SK-N-SH treated with all-trans-retinoic acid at 6 μM for 48 hours (cell line): Measurements from ENCODE around the gene RRAD.

Experiments
- ATAC-seq: fragments of 200-7000 bp; cut with Tn5 transposase; 3 replicates; pipeline ENCODE4 v1.9.1; 2020; ENCODE audit warnings: mild to moderate bottlenecking, moderate library complexity
- ARNTL ChIP-seq: fragments of 450-650 bp; formaldehyde crosslinking; IDR thresholded peaks from 2 replicates; pipeline ENCODE4 v1.5.0; 2020; ENCODE audit warnings: low read depth, mild to moderate bottlenecking, moderate library complexity, borderline replicate concordance
- BACH2 ChIP-seq: fragments of 250-450 bp; sonication (Bioruptor Pico); IDR thresholded peaks from 2 replicates; pipeline ENCODE4 v1.9.0; 2021; ENCODE audit warnings: mild to moderate bottlenecking, borderline replicate concordance
- CSDC2 ChIP-seq: fragments of 250-450 bp; sonication (Bioruptor Pico); IDR thresholded peaks from 2 replicates; pipeline ENCODE4 v1.5.0; 2020; ENCODE audit warnings: mild to moderate bottlenecking, moderate library complexity
- GLIS3 ChIP-seq: fragments of 250-450 bp; sonication (Bioruptor Pico); IDR thresholded peaks from 2 replicates; pipeline ENCODE4 v1.5.0; 2020; ENCODE audit warnings: mild to moderate bottlenecking, moderate library complexity
- ISL1 ChIP-seq: fragments of 250-450 bp; sonication (Bioruptor Pico); IDR thresholded peaks from 2 replicates; pipeline ENCODE4 v2.1.2; 2022; ENCODE audit warnings: mild to moderate bottlenecking, moderate library complexity
- OSR1 ChIP-seq: fragments of 250-450 bp; sonication (Bioruptor Pico); IDR thresholded peaks from 2 replicates; pipeline ENCODE4 v1.8.0; 2022; ENCODE audit warnings: moderate library complexity, mild to moderate bottlenecking, inconsistent platforms
- PPARA ChIP-seq: fragments of 250-450 bp; sonication (Bioruptor Pico); IDR thresholded peaks from 2 replicates; pipeline ENCODE4 v1.5.0; 2020; ENCODE audit warnings: mild to moderate bottlenecking, borderline replicate concordance
- RARB ChIP-seq: fragments of 250-450 bp; sonication (Bioruptor Pico); IDR thresholded peaks from 2 replicates; pipeline ENCODE4 v1.8.0; 2021; ENCODE audit warnings: mild to moderate bottlenecking, moderate library complexity
- SNAI2 ChIP-seq: fragments of 250-450 bp; sonication (Bioruptor Pico); IDR thresholded peaks from 2 replicates; pipeline ENCODE4 v1.5.0; 2020; ENCODE audit warnings: mild to moderate bottlenecking, moderate library complexity
- TCF4 ChIP-seq: fragments of 250-450 bp; sonication (Bioruptor Pico); IDR thresholded peaks from 2 replicates; pipeline ENCODE4 v1.8.0; 2021; ENCODE audit warnings: mild to moderate bottlenecking, moderate library complexity, borderline replicate concordance
- TOX ChIP-seq: fragments of 250-450 bp; sonication (Bioruptor Pico); IDR thresholded peaks from 2 replicates; pipeline ENCODE4 v1.8.0; 2021; ENCODE audit warnings: mild to moderate bottlenecking, moderate library complexity, borderline replicate concordance
- ZC3H10 ChIP-seq: fragments of 250-450 bp; sonication (Bioruptor Pico); IDR thresholded peaks from 2 replicates; pipeline ENCODE4 v1.5.1; 2021; ENCODE audit warnings: mild to moderate bottlenecking, moderate library complexity
- ZFP3 ChIP-seq: fragments of 250-450 bp; sonication (Bioruptor Pico); IDR thresholded peaks from 2 replicates; pipeline ENCODE4 v1.5.0; 2020; ENCODE audit warnings: mild to moderate bottlenecking, moderate library complexity
- ZFP30 ChIP-seq: fragments of 450-650 bp; formaldehyde crosslinking; IDR thresholded peaks from 2 replicates; pipeline ENCODE4 v1.5.0; 2022; ENCODE audit warnings: mild to moderate bottlenecking, moderate library complexity
- ZNF565 ChIP-seq: fragments of 450-650 bp; formaldehyde crosslinking; conservative IDR thresholded peaks from 2 replicates; pipeline ENCODE4 v1.5.0; 2020; ENCODE audit warnings: low read depth, mild to moderate bottlenecking, moderate library complexity
- ZNF70 ChIP-seq: fragments of 450-650 bp; formaldehyde crosslinking; IDR thresholded peaks from 2 replicates; pipeline ENCODE4 v1.5.0; 2020; ENCODE audit warnings: mild to moderate bottlenecking, moderate library complexity
- ZNF8 ChIP-seq: fragments of 450-650 bp; formaldehyde crosslinking; IDR thresholded peaks from 2 replicates; pipeline ENCODE4 v1.5.0; 2020; ENCODE audit warnings: mild to moderate bottlenecking, moderate library complexity
- TF ChIP-seq, protein P1 (sequence below): fragments of 250-450 bp; sonication (Bioruptor Pico); IDR thresholded peaks from 2 replicates; pipeline ENCODE4 v1.5.0; 2020; ENCODE audit warnings: mild to moderate bottlenecking, moderate library complexity
- TF ChIP-seq, protein P2 (sequence below): fragments of 250-450 bp; sonication (Bioruptor Pico); IDR thresholded peaks from 2 replicates; pipeline ENCODE4 v1.8.0; 2020; ENCODE audit warnings: mild to moderate bottlenecking, moderate library complexity, borderline replicate concordance
- TF ChIP-seq, protein P3 (sequence below): fragments of 250-450 bp; sonication (Bioruptor Pico); IDR thresholded peaks from 2 replicates; pipeline ENCODE4 v1.8.0; 2021; ENCODE audit warnings: low read depth, mild to moderate bottlenecking, moderate library complexity, borderline replicate concordance
- TF ChIP-seq, protein P4 (sequence below): fragments of 250-450 bp; sonication (Bioruptor Pico); IDR thresholded peaks from 2 replicates; pipeline ENCODE4 v1.5.1; 2021; ENCODE audit warnings: mild to moderate bottlenecking, moderate library complexity
- TF ChIP-seq, protein P5 (sequence below): fragments of 250-450 bp; sonication (Bioruptor Pico); IDR thresholded peaks from 2 replicates; pipeline ENCODE4 v1.5.1; 2020; ENCODE audit warnings: low read depth, mild to moderate bottlenecking, moderate library complexity

Gene RRAD

DNA sequence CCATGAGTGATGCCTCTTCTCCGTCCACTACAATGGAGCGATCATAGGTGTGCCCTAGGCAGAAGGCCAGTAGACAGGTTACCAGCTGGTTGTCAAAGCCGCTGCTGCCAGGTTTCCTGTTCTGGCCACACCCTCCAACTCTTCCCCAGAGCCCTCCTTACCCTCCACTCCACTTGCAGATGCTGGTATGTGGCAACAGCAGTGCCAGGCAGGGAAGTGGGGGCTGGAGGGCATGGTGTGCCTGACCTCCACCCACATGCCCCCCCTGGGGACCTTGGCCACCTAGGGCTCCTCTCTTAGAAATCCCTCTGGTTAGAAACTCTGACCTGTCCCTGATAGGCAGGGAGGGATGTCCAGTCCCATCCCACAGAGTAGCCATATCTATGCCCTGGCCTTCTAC lies 1.5 kb downstream of the RRAD start:
- no peak for TF ChIP-seq ZFP3 (CRISPR knock-in tag)
- TF ChIP-seq BACH2 (CRISPR knock-in tag), result no peak
- TF ChIP-seq ZC3H10, result no peak
- TF ChIP-seq TCF4, result no peak
- no peak for TF ChIP-seq ZNF70 (CRISPR knock-in tag)
- no peak for TF ChIP-seq PPARA
- no peak for TF ChIP-seq SNAI2
- TF ChIP-seq, protein P1, sequence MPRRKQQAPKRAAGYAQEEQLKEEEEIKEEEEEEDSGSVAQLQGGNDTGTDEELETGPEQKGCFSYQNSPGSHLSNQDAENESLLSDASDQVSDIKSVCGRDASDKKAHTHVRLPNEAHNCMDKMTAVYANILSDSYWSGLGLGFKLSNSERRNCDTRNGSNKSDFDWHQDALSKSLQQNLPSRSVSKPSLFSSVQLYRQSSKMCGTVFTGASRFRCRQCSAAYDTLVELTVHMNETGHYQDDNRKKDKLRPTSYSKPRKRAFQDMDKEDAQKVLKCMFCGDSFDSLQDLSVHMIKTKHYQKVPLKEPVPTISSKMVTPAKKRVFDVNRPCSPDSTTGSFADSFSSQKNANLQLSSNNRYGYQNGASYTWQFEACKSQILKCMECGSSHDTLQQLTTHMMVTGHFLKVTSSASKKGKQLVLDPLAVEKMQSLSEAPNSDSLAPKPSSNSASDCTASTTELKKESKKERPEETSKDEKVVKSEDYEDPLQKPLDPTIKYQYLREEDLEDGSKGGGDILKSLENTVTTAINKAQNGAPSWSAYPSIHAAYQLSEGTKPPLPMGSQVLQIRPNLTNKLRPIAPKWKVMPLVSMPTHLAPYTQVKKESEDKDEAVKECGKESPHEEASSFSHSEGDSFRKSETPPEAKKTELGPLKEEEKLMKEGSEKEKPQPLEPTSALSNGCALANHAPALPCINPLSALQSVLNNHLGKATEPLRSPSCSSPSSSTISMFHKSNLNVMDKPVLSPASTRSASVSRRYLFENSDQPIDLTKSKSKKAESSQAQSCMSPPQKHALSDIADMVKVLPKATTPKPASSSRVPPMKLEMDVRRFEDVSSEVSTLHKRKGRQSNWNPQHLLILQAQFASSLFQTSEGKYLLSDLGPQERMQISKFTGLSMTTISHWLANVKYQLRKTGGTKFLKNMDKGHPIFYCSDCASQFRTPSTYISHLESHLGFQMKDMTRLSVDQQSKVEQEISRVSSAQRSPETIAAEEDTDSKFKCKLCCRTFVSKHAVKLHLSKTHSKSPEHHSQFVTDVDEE (CRISPR knock-in tag), result no peak
- TF ChIP-seq ARNTL, result no peak
- TF ChIP-seq, protein P2, sequence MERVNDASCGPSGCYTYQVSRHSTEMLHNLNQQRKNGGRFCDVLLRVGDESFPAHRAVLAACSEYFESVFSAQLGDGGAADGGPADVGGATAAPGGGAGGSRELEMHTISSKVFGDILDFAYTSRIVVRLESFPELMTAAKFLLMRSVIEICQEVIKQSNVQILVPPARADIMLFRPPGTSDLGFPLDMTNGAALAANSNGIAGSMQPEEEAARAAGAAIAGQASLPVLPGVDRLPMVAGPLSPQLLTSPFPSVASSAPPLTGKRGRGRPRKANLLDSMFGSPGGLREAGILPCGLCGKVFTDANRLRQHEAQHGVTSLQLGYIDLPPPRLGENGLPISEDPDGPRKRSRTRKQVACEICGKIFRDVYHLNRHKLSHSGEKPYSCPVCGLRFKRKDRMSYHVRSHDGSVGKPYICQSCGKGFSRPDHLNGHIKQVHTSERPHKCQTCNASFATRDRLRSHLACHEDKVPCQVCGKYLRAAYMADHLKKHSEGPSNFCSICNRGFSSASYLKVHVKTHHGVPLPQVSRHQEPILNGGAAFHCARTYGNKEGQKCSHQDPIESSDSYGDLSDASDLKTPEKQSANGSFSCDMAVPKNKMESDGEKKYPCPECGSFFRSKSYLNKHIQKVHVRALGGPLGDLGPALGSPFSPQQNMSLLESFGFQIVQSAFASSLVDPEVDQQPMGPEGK, result no peak
- no peak for TF ChIP-seq ZNF8 (CRISPR knock-in tag)
- no peak for TF ChIP-seq TOX (CRISPR knock-in tag)
- no peak for TF ChIP-seq RARB
- TF ChIP-seq GLIS3 (CRISPR knock-in tag), result no peak
- TF ChIP-seq, protein P3, sequence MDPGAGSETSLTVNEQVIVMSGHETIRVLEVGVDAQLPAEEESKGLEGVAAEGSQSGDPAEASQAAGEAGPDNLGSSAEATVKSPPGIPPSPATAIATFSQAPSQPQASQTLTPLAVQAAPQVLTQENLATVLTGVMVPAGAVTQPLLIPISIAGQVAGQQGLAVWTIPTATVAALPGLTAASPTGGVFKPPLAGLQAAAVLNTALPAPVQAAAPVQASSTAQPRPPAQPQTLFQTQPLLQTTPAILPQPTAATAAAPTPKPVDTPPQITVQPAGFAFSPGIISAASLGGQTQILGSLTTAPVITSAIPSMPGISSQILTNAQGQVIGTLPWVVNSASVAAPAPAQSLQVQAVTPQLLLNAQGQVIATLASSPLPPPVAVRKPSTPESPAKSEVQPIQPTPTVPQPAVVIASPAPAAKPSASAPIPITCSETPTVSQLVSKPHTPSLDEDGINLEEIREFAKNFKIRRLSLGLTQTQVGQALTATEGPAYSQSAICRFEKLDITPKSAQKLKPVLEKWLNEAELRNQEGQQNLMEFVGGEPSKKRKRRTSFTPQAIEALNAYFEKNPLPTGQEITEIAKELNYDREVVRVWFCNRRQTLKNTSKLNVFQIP, result no peak
- no peak for ATAC-seq

DNA sequence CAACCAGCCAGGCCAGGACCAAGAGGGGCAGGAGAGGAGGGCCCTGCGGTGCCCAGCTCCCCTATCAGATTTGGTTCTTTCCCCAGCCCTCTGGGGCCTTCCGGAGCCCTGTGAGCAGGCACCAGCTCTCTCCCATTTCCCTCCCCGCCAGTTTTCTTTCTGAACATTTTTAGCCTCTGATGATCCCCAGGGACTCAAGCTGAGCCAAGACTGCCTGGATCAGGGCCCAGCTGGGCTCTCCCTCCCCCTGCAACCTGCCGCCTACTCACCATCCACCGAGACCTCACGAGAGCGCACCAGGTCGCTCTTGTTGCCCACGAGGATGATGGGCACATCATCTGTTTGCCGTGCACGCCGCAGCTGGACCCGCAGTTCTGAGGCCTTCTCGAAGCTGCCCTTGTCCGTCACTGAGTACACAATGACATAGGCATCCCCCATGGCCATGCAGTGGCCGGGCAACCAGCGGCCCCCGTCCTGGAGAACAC lies 2.0 kb downstream of the RRAD start:
- TF ChIP-seq, protein P4, sequence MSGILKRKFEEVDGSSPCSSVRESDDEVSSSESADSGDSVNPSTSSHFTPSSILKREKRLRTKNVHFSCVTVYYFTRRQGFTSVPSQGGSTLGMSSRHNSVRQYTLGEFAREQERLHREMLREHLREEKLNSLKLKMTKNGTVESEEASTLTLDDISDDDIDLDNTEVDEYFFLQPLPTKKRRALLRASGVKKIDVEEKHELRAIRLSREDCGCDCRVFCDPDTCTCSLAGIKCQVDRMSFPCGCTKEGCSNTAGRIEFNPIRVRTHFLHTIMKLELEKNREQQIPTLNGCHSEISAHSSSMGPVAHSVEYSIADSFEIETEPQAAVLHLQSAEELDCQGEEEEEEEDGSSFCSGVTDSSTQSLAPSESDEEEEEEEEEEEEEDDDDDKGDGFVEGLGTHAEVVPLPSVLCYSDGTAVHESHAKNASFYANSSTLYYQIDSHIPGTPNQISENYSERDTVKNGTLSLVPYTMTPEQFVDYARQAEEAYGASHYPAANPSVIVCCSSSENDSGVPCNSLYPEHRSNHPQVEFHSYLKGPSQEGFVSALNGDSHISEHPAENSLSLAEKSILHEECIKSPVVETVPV (CRISPR knock-in tag), result no peak
- TF ChIP-seq, protein P5, sequence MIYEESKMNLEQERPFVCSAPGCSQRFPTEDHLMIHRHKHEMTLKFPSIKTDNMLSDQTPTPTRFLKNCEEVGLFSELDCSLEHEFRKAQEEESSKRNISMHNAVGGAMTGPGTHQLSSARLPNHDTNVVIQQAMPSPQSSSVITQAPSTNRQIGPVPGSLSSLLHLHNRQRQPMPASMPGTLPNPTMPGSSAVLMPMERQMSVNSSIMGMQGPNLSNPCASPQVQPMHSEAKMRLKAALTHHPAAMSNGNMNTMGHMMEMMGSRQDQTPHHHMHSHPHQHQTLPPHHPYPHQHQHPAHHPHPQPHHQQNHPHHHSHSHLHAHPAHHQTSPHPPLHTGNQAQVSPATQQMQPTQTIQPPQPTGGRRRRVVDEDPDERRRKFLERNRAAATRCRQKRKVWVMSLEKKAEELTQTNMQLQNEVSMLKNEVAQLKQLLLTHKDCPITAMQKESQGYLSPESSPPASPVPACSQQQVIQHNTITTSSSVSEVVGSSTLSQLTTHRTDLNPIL (CRISPR knock-in tag), result no peak
- TF ChIP-seq ZFP3 (CRISPR knock-in tag), result no peak
- no peak for TF ChIP-seq TCF4
- no peak for TF ChIP-seq ZNF565
- no peak for TF ChIP-seq ZNF70 (CRISPR knock-in tag)
- TF ChIP-seq ISL1, result no peak
- TF ChIP-seq ZNF8 (CRISPR knock-in tag), result no peak
- no peak for TF ChIP-seq BACH2 (CRISPR knock-in tag)
- no peak for ATAC-seq

DNA sequence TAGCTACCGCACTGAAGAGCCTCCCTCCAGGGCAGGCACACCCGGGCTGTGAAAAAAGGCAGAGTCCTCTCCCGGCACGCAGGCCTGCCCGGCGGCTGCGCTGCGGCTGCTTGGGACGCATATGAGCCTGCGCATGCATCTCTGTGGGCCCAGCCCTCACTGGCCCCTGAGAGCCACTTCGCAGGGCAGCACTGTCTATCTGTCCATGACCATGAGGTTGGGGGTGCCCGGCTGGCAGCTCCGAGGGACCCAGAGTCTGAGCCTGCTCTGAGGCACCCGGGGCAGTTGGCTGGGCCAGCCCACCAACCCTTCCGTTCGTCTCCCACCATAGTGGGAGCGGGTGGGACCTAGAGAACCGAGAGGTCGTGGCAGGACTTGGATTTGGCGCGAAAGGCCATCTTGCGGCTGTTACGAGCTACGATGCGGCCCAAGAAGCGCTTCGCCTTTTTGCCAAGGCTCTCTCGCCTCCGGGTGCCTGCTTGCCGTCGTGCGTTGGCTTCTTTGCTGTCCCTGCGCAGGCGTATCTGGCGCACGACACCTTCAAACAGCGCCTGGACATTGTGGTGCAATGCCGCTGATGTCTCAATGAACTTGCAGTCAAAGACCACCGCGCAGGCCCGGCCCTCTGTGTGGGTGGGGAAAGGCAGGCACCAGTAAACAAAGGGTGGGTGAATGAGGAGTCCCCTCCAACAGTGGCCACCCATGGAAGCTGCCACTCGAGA lies 3.4 kb downstream of the RRAD start:
- TF ChIP-seq, protein P5 (CRISPR knock-in tag), result no peak
- TF ChIP-seq GLIS3 (CRISPR knock-in tag) (no peak), OSR1 (CRISPR knock-in tag) (no peak), CSDC2 (CRISPR knock-in tag) (no peak), SNAI2 (no peak), ZFP30 (no peak), RARB (no peak)
- ATAC-seq, result no peak
